ENCODE measurements around the gene GMDS. TPM values are rescaled to one million over a fixed set of nuclear protein-coding genes. Genes with fewer than 3 reads are reported as not detected.

GMDS gene
- total RNA-seq, 1 donor = 23.2 TPM

DNA sequence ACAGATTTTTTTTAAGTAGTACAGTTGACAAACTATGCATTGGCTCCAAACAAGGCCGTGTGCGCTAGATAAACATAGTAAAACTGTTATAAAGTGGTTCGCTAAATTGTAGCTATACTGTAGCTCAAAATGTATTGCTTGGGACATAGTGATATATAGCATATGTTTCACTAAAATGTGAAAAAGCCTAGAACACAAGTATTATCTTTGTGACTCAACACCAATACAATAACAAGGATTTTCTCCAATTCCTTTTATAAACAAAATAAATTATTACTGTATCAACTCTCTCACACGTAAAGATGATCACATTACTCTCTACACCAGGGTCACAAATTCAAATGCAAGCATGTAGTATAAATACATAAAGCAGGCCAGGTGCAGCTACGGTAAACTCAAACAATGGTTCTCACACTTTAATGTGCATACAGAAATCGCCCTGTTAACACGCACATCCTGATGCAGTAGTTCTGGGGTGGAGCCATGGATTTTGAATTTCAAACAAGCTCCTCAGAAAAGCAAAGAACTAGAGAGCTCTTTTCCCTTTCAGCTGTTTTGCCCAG lies 214.6 kb downstream of the GMDS start:
- peaks cover 7% of the 10 kb centered on the region for H3K4me1 ChIP-seq (ENCODE audit: insufficient read depth, low read length)
- no peaks in the 10 kb centered on the region for H4K20me1 ChIP-seq (ENCODE audit: insufficient read depth, low read length)
- TF ChIP-seq, protein P1, sequence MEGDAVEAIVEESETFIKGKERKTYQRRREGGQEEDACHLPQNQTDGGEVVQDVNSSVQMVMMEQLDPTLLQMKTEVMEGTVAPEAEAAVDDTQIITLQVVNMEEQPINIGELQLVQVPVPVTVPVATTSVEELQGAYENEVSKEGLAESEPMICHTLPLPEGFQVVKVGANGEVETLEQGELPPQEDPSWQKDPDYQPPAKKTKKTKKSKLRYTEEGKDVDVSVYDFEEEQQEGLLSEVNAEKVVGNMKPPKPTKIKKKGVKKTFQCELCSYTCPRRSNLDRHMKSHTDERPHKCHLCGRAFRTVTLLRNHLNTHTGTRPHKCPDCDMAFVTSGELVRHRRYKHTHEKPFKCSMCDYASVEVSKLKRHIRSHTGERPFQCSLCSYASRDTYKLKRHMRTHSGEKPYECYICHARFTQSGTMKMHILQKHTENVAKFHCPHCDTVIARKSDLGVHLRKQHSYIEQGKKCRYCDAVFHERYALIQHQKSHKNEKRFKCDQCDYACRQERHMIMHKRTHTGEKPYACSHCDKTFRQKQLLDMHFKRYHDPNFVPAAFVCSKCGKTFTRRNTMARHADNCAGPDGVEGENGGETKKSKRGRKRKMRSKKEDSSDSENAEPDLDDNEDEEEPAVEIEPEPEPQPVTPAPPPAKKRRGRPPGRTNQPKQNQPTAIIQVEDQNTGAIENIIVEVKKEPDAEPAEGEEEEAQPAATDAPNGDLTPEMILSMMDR (IDR thresholded peaks at IDR 0.05; ENCODE audit: extremely low read depth, low read depth, low read length) = no peak
- H2AFZ ChIP-seq (ENCODE audit: low read length) = no peak overlapping the region
- no peak overlapping the region for H3K4me3 ChIP-seq (ENCODE audit: insufficient read depth, low read length)
- no peaks in the 10 kb centered on the region for H3K27me3 ChIP-seq (ENCODE audit: insufficient read depth, low read length)
- H3K4me2 ChIP-seq (ENCODE audit: insufficient read depth, low read length) = no peak overlapping the region
- H3K9me3 ChIP-seq (ENCODE audit: low read depth, low read length) = no peaks in the 10 kb centered on the region
- H3K79me2 ChIP-seq (ENCODE audit: insufficient read depth, low read length) = no peaks in the 10 kb centered on the region
- no peak for DNase-seq (ENCODE audit: insufficient read length, low spot score, missing footprints)
- H3K27ac ChIP-seq (ENCODE audit: low read depth, low read length) = no peak overlapping the region
- H3K36me3 ChIP-seq (ENCODE audit: insufficient read depth, low read length) = no peaks in the 10 kb centered on the region

DNA sequence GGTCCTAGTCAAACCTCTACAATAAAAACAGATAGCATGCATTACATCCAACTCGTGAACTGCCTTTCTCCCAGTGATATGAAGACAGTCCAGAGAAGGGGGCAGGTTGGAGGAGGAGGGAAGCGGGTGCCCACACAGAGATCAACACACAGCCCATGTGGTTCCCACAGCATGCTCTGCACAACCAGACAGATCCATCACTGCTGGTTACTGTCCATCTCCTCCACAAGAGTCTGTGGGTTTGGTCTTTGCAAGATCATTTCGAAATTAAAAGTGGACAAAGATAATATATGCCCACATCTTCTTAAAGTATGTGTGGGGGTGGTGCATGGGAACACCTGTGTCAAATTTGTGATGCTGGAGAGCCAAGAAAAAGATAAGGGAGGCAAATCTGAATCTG lies 215.5 kb downstream of the GMDS start:
- H3K4me3 ChIP-seq (ENCODE audit: insufficient read depth, low read length) = no peak overlapping the region
- no peaks in the 10 kb centered on the region for H3K27me3 ChIP-seq (ENCODE audit: insufficient read depth, low read length)
- no peak overlapping the region for H3K4me2 ChIP-seq (ENCODE audit: insufficient read depth, low read length)
- peaks cover 7% of the 10 kb centered on the region for H3K4me1 ChIP-seq (ENCODE audit: insufficient read depth, low read length)
- TF ChIP-seq, protein P1 (IDR thresholded peaks at IDR 0.05; ENCODE audit: extremely low read depth, low read depth, low read length) = no peak
- H3K79me2 ChIP-seq (ENCODE audit: insufficient read depth, low read length) = no peaks in the 10 kb centered on the region
- DNase-seq (ENCODE audit: insufficient read length, low spot score, missing footprints) = no peak
- no peak overlapping the region for H3K27ac ChIP-seq (ENCODE audit: low read depth, low read length)
- no peaks in the 10 kb centered on the region for H4K20me1 ChIP-seq (ENCODE audit: insufficient read depth, low read length)
- H2AFZ ChIP-seq (ENCODE audit: low read length) = no peak overlapping the region
- no peaks in the 10 kb centered on the region for H3K36me3 ChIP-seq (ENCODE audit: insufficient read depth, low read length)
- H3K9me3 ChIP-seq (ENCODE audit: low read depth, low read length) = no peaks in the 10 kb centered on the region

DNA sequence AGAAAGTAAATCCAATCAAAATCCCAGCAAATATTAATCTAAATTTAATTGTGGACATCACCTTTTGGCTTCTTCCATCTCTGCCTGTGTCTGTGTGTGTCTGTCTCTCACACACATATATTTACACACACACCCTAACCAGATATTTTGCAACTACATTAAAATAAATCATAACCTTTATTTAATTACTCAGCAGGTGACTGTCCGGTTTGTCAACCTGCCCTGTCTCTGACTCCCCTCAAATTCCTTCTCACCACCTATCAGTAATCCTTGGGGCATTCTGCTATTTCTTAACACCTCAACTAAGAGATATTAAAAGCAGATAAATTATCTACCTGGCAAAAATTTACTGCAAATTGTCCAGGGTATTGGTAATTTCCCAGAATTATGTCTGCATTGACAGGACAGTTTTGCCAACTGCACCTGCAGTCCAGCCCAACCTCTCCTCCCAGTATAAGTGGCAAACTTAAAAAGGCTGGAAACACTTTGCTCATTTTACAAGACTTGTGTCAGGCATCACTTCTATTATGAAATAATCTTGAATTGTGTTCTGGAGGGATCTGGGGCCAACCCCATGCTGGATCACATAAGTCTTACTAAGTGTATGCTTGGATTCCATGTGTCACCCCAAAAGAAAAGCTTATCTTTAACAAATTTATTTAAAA lies 216.1 kb downstream of the GMDS start:
- H3K9me3 ChIP-seq (ENCODE audit: low read depth, low read length) = no peaks in the 10 kb centered on the region
- no peak overlapping the region for H3K4me2 ChIP-seq (ENCODE audit: insufficient read depth, low read length)
- DNase-seq (ENCODE audit: insufficient read length, low spot score, missing footprints) = no peak
- no peak overlapping the region for H3K4me3 ChIP-seq (ENCODE audit: insufficient read depth, low read length)
- no peaks in the 10 kb centered on the region for H4K20me1 ChIP-seq (ENCODE audit: insufficient read depth, low read length)
- TF ChIP-seq, protein P1 (IDR thresholded peaks at IDR 0.05; ENCODE audit: extremely low read depth, low read depth, low read length) = no peak
- H3K27ac ChIP-seq (ENCODE audit: low read depth, low read length) = no peak overlapping the region
- no peaks in the 10 kb centered on the region for H3K27me3 ChIP-seq (ENCODE audit: insufficient read depth, low read length)
- H3K79me2 ChIP-seq (ENCODE audit: insufficient read depth, low read length) = no peaks in the 10 kb centered on the region
- peaks cover 7% of the 10 kb centered on the region for H3K4me1 ChIP-seq (ENCODE audit: insufficient read depth, low read length)
- H2AFZ ChIP-seq (ENCODE audit: low read length) = no peak overlapping the region
- H3K36me3 ChIP-seq (ENCODE audit: insufficient read depth, low read length) = no peaks in the 10 kb centered on the region

DNA sequence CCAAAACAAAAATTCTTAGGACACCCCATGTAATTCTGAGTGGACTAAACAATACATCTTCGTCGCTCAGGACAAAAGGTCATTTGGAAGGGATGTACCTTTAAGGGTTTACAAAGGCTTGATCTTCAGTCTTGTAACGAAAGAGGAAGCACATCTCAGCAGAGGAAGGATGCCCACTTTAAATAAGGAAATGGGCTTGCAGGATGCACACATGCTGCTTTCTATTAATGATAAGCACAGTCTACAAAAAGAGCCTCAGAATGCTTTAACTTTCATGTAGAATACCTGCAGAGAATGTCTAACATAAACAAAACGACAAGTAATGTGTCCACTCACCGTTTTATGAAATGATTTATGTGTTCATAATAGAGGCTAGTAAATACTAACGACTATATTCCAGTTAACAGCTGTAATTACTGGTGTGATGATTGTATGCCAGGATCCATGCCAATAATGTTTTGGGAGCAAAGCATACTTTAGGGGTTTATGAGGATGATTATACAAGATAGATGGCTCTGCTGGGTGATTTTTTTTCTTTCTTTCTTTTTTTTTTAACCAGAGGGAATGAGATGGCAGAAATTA lies 216.9 kb downstream of the GMDS start:
- TF ChIP-seq, protein P1 (IDR thresholded peaks at IDR 0.05; ENCODE audit: extremely low read depth, low read depth, low read length) = no peak
- no peaks in the 10 kb centered on the region for H3K27me3 ChIP-seq (ENCODE audit: insufficient read depth, low read length)
- no peaks in the 10 kb centered on the region for H4K20me1 ChIP-seq (ENCODE audit: insufficient read depth, low read length)
- peaks cover 7% of the 10 kb centered on the region for H3K4me1 ChIP-seq (ENCODE audit: insufficient read depth, low read length)
- no peak overlapping the region for H3K4me2 ChIP-seq (ENCODE audit: insufficient read depth, low read length)
- no peak overlapping the region for H3K4me3 ChIP-seq (ENCODE audit: insufficient read depth, low read length)
- H3K79me2 ChIP-seq (ENCODE audit: insufficient read depth, low read length) = no peaks in the 10 kb centered on the region
- no peaks in the 10 kb centered on the region for H3K9me3 ChIP-seq (ENCODE audit: low read depth, low read length)
- no peak overlapping the region for H2AFZ ChIP-seq (ENCODE audit: low read length)
- H3K27ac ChIP-seq (ENCODE audit: low read depth, low read length) = no peak overlapping the region
- no peaks in the 10 kb centered on the region for H3K36me3 ChIP-seq (ENCODE audit: insufficient read depth, low read length)
- DNase-seq (ENCODE audit: insufficient read length, low spot score, missing footprints) = no peak
